Measurements from ENCODE around the gene PTPRU.

Gene PTPRU

DNA sequence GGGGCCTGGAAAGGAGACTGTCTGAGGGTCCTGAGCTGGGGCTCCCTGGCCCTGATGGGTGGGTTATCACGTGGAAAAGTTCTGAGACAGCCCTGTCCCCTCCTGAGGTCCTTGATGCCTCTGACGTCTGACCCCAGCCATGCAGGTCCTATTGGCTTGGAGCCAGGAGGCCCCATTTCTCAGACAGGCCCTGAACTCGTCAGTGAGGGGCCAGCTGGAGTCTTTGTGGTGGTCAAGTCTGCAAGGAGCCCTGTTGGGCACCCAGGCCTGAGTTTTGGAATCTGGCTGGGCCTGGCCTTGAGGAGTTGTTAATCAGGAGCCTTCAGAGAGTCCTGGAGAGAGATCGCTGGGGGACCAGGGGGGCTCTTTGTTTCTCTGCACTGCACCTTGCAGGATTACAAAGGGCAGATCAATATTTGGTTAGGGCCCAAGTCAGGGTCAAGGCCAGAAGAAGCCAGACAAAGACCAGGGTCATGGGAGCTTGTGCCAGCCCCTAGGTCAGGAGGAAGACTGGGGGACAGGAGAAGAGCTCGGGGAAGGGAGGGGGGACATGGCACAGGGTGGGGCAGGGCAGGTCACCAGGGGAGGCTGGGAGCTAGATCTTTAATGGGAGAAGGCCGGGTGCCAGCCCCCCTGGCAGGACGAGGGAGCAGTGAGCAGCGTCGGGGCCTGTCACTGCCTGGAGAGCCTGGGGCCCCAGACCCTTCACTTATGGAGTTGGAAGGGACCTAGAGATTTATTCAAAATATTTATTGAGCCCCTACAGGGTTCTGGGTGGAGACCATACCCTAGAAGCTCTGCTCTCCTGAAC is 83.2 kb downstream of the PTPRU start:
- no peak overlapping the region for H3K4me3 ChIP-seq
- no peak for TF ChIP-seq FOXP2 (optimal IDR thresholded peaks at IDR 0.05; ENCODE audit: control extremely low read depth, extremely low read length, insufficient read depth)
- TF ChIP-seq EZH2 (IDR thresholded peaks at IDR 0.05) = no peak
- no peak for TF ChIP-seq POLR2AphosphoS5 (IDR thresholded peaks at IDR 0.05; ENCODE audit: borderline replicate concordance, low read depth, low read length)
- H3K36me3 ChIP-seq (ENCODE audit: insufficient read depth, low read length) = no peaks in the 10 kb centered on the region
- H3K9ac ChIP-seq (ENCODE audit: insufficient read length) = no peak overlapping the region
- no peak for DNase-seq (ENCODE audit: low read depth, low spot score)
- no peak overlapping the region for H3K27ac ChIP-seq
- no peaks in the 10 kb centered on the region for H3K9me3 ChIP-seq (ENCODE audit: low read depth, low read length)

DNA sequence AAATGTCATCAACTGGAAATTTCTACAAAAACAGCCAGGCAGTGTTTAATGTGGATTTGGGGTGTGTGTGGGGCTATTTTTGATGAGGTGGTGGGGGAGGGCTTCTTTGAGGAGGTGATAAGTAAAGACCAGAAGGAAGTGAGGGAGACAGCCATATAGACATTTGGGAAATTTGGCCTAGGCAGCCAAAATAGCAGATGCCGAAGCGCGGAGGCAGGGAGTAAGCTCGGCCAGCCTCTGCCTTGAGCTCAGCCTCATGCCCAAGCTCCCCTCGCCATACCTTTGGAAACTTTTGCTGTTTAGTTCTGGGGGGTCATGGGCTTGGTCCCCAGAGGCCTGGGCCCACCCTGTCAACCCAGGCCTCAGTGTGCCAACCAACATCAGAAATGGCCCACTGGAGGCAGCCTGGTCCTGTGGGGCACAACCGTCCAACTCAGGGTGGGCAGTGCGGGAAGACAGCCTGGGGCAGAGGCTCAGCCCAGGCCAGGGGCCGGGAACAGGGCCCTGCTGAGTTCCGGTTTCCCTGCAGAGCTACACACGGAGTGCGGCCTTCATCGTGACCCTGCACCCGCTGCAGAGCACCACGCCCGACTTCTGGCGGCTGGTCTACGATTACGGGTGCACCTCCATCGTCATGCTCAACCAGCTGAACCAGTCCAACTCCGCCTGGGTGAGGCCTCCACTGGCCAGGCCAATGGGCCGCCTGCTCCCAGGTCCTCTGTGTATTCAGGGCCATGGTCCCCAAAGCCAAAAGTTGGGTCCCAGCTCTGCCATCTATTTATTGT is 84.0 kb downstream of the PTPRU start:
- H3K9ac ChIP-seq (ENCODE audit: insufficient read length) = no peak overlapping the region
- H3K4me3 ChIP-seq = no peak overlapping the region
- no peak for DNase-seq (ENCODE audit: low read depth, low spot score)
- H3K9me3 ChIP-seq (ENCODE audit: low read depth, low read length) = no peaks in the 10 kb centered on the region
- TF ChIP-seq POLR2AphosphoS5 (IDR thresholded peaks at IDR 0.05; ENCODE audit: borderline replicate concordance, low read depth, low read length) = no peak
- no peak for TF ChIP-seq FOXP2 (optimal IDR thresholded peaks at IDR 0.05; ENCODE audit: control extremely low read depth, extremely low read length, insufficient read depth)
- H3K27ac ChIP-seq = no peak overlapping the region
- no peaks in the 10 kb centered on the region for H3K36me3 ChIP-seq (ENCODE audit: insufficient read depth, low read length)

DNA sequence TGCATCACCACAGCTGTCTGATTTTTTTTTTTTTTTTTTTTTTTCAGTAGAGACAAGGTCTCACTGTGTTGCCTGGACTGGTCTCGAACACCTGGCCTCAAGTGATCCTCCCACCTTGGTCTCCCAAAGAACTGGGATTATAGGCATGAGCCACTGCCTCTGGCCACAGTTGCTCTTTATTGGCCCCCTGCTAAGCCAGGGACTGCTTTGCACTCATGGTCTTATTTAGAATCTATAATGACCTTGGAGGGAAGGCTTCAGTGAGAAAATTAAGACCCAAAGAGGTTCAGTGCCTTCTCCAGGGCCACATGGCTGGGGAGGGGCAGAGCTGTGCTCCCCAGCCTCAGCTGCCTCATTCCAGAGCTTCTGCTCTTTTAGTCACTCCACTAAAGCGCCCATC is 84.9 kb downstream of the PTPRU start:
- TF ChIP-seq EZH2 (IDR thresholded peaks at IDR 0.05) (no peak), FOXP2 (optimal IDR thresholded peaks at IDR 0.05; ENCODE audit: control extremely low read depth, extremely low read length, insufficient read depth) (no peak), POLR2AphosphoS5 (IDR thresholded peaks at IDR 0.05; ENCODE audit: borderline replicate concordance, low read depth, low read length) (no peak)
- Histone ChIP-seq H3K4me3 (no peak overlapping the region), H3K27ac (no peak overlapping the region), H3K9me3 (ENCODE audit: low read depth, low read length) (no peaks in the 10 kb centered on the region), H3K9ac (ENCODE audit: insufficient read length) (no peak overlapping the region), H3K36me3 (ENCODE audit: insufficient read depth, low read length) (no peaks in the 10 kb centered on the region)
- no peak for DNase-seq (ENCODE audit: low read depth, low spot score)

DNA sequence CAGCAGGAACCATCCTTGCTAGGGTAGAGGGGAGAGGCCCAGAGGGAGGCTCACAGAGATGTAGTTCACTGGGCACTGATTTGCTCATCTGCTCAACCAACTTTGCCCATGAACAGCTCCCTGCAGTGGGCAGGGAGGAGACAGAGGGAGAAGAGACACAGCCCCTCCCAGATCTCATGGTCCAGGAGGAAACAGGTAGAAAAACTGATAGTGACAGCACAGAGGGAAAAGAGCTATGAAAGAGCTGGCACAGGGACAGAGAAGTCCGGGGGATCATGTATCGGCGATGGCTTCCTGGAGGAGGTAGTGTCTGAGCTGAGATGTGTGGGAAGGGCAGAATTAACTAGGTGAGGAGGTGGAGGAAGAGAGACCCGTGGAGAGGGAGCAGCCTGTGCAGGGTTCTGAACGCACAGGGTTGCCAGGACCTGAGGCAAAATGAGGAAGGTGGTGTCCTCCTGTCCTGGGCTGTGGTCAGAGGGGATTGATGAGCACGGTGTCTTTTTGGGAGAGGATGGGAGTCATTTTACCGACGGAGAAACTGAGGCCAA is 85.9 kb downstream of the PTPRU start:
- no peak overlapping the region for H3K27ac ChIP-seq
- no peak for TF ChIP-seq FOXP2 (optimal IDR thresholded peaks at IDR 0.05; ENCODE audit: control extremely low read depth, extremely low read length, insufficient read depth)
- no peak for TF ChIP-seq EZH2 (IDR thresholded peaks at IDR 0.05)
- TF ChIP-seq POLR2AphosphoS5 (IDR thresholded peaks at IDR 0.05; ENCODE audit: borderline replicate concordance, low read depth, low read length) = no peak
- H3K9me3 ChIP-seq (ENCODE audit: low read depth, low read length) = no peaks in the 10 kb centered on the region
- no peak for DNase-seq (ENCODE audit: low read depth, low spot score)
- no peak overlapping the region for H3K9ac ChIP-seq (ENCODE audit: insufficient read length)
- H3K4me3 ChIP-seq = no peak overlapping the region
- no peaks in the 10 kb centered on the region for H3K36me3 ChIP-seq (ENCODE audit: insufficient read depth, low read length)

DNA sequence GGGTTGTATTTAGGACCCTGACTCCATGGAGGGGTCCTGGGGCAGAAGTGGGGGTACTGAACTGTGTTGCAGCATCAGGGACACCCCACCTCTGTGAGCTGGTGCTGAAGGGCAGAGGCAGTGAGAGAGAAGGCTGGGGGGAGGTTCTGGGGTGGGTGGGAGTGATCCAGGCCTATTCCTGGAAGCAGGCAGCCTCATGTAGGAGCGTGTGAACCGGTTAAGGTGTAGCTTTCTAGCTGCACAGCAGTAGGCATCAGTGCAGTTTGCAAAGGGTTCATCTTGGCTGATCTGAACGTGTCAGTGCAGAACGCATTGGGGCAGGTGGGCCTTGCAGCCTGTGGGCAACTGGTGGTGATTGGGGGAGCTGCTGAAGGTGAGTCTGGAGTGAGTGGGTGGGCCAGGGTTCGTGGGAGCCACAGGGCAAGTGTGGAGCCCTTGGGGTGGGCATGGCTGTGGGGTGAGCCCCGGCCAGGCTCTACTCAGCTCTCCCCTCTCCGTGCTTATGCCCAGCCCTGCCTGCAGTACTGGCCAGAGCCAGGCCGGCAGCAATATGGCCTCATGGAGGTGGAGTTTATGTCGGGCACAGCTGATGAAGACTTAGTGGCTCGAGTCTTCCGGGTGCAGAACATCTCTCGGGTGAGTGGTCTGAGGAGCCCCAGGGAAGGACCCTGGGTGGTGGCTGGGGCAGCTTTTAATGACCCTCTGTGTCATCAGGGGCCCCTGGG is 86.7 kb downstream of the PTPRU start:
- no peaks in the 10 kb centered on the region for H3K36me3 ChIP-seq (ENCODE audit: insufficient read depth, low read length)
- no peak for DNase-seq (ENCODE audit: low read depth, low spot score)
- no peak overlapping the region for H3K27ac ChIP-seq
- no peaks in the 10 kb centered on the region for H3K9me3 ChIP-seq (ENCODE audit: low read depth, low read length)
- TF ChIP-seq POLR2AphosphoS5 (IDR thresholded peaks at IDR 0.05; ENCODE audit: borderline replicate concordance, low read depth, low read length) (no peak), EZH2 (IDR thresholded peaks at IDR 0.05) (no peak), FOXP2 (optimal IDR thresholded peaks at IDR 0.05; ENCODE audit: control extremely low read depth, extremely low read length, insufficient read depth) (no peak)
- H3K4me3 ChIP-seq = no peak overlapping the region
- no peak overlapping the region for H3K9ac ChIP-seq (ENCODE audit: insufficient read length)

DNA sequence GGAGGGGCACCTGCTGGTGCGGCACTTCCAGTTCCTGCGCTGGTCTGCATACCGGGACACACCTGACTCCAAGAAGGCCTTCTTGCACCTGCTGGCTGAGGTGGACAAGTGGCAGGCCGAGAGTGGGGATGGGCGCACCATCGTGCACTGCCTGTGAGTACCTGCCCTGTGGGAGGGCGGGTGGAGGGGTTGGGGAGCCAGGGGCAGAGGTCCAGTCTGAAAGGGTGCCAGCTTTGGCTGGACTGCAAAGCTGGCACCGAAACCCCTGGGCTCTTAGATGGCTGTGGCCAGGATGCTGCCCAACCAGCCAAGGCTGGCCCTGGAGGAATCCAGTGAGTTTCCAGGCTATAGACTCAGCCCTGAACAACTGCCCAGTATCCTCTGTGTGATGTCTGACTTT is 87.3 kb downstream of the PTPRU start:
- H3K9ac ChIP-seq (ENCODE audit: insufficient read length) = no peak overlapping the region
- H3K27ac ChIP-seq = no peak overlapping the region
- DNase-seq (ENCODE audit: low read depth, low spot score) = no peak
- H3K4me3 ChIP-seq = no peak overlapping the region
- no peaks in the 10 kb centered on the region for H3K9me3 ChIP-seq (ENCODE audit: low read depth, low read length)
- TF ChIP-seq EZH2 (IDR thresholded peaks at IDR 0.05) (no peak), POLR2AphosphoS5 (IDR thresholded peaks at IDR 0.05; ENCODE audit: borderline replicate concordance, low read depth, low read length) (no peak), FOXP2 (optimal IDR thresholded peaks at IDR 0.05; ENCODE audit: control extremely low read depth, extremely low read length, insufficient read depth) (no peak)
- no peaks in the 10 kb centered on the region for H3K36me3 ChIP-seq (ENCODE audit: insufficient read depth, low read length)

DNA sequence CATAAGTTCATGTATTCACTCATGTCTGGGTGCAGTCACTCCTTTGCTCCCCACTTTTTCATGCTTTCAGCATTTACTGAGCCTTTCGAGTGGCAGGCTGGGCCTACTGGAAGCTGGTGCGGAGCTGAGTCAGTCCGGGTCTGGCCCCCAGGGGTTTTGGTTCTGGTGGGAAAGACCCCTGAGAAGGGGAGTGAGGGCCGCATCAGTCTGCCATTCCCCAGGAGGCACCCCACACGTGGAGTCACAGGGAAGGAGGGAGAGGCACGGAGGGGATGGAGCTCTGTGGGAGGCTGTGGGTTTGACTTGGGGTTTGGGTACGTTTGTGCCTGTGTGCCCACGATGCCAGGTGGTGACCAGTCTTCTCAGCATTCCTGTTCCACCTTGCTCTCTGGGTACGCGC is 87.9 kb downstream of the PTPRU start:
- no peak overlapping the region for H3K9ac ChIP-seq (ENCODE audit: insufficient read length)
- no peaks in the 10 kb centered on the region for H3K9me3 ChIP-seq (ENCODE audit: low read depth, low read length)
- no peak for TF ChIP-seq FOXP2 (optimal IDR thresholded peaks at IDR 0.05; ENCODE audit: control extremely low read depth, extremely low read length, insufficient read depth)
- no peak for TF ChIP-seq EZH2 (IDR thresholded peaks at IDR 0.05)
- TF ChIP-seq POLR2AphosphoS5 (IDR thresholded peaks at IDR 0.05; ENCODE audit: borderline replicate concordance, low read depth, low read length) = no peak
- no peaks in the 10 kb centered on the region for H3K36me3 ChIP-seq (ENCODE audit: insufficient read depth, low read length)
- H3K4me3 ChIP-seq = no peak overlapping the region
- DNase-seq (ENCODE audit: low read depth, low spot score) = no peak
- H3K27ac ChIP-seq = no peak overlapping the region

All from SK-N-MC (cell line).